Right lobe of liver (tissue), 6 donors: ENCODE results near the gene TSTD1. TPM values are rescaled to one million over a fixed set of nuclear protein-coding genes. Genes with fewer than 3 reads are reported as not detected.

ENCODE experiments used
- ATAC-seq, 4 donors: fragments of 200-7000 bp; cut with Tn5 transposase; one replicate each; pipeline ENCODE4 v1.9.1; 2020; ENCODE audit warnings: mild to moderate bottlenecking in 4 of 4, moderate library complexity in 4 of 4
- DNase-seq, 3 donors: peaks; one replicate each; pipeline ENCODE4 v3.0.0-alpha.2; 2020
- H3K27ac ChIP-seq, 3 donors: fragments of 200-600 bp; one replicate each; pipeline ENCODE4 v1.8.0; 2022
- H3K27me3 ChIP-seq, 2 donors: fragments of 200-600 bp; one replicate each; pipeline ENCODE4 v1.8.0; 2022
- H3K36me3 ChIP-seq, 4 donors: fragments of 200-600 bp; sonication (generic) in 1 of 4; one replicate each; pipeline versions ENCODE4 v1.5.1 to v1.8.0; 2017 to 2022; ENCODE audit warnings: control low read depth in 1 of 4
- H3K4me1 ChIP-seq, 4 donors: fragments of 200-600 bp; sonication (generic) in 1 of 4; one replicate each; pipeline versions ENCODE4 v1.5.1 to v1.8.0; 2017 to 2022; ENCODE audit warnings: control low read depth in 1 of 4
- H3K4me3 ChIP-seq, 3 donors: fragments of 200-600 bp; one replicate each; pipeline ENCODE4 v1.8.0; 2022
- H3K9me3 ChIP-seq, 4 donors: fragments of 200-600 bp; sonication (generic) in 1 of 4; one replicate each; pipeline versions ENCODE4 v1.5.1 to v1.8.0; 2017 to 2022; ENCODE audit warnings: control low read depth in 1 of 4
- POLR2A ChIP-seq: fragments of 450-650 bp; IDR thresholded peaks from one replicate; pipeline ENCODE4 v1.6.1; 2017; ENCODE audit warnings: antibody characterized with exemption, mild to moderate bottlenecking
- WGBS: methylation state at CpG from one replicate; pipeline ENCODE4 v1.1.6; 2018; ENCODE audit warnings: low coverage, low lambda C conversion rate; ENCODE audit not compliant: insufficient coverage; ENCODE audit errors: missing lambda C conversion rate; 5-methylcytosine and 5-hydroxymethylcytosine counted together
- intact Hi-C, 2 donors: fragments of 100-400 bp; cut with DNase I; formaldehyde crosslinking; loops; one replicate each; pipeline versions ENCODE4 v1.11.2 to v1.14.1; 2022
- total RNA-seq, 6 experiments: library from RNA; depleted of rRNA in 2 of 6; stranded (reverse); fragments of >200 nt in 2 of 6; fragmentation: NEBNext Ultra II Directional in 3 of 6; extraction: Animal tissue kit (Norgen Biotek cat#: 25700) in 3 of 6; gene quantifications; one replicate each; pipeline versions ENCODE4 v1.1.0 to v1.2.4, GENCODE V29; 2016 to 2023
- TF ChIP-seq, protein P1 (sequence below), 4 donors: fragments of 200-600 bp in 3 of 4; fragments of 450-650 bp in 1 of 4; IDR thresholded peaks; one replicate each; pipeline versions ENCODE4 v1.5.1 to v1.8.0; 2016 to 2022; ENCODE audit warnings: antibody characterized with exemption in 4 of 4, mild to moderate bottlenecking in 2 of 4
- donor health status: DM: no; HTN: yes; CAD: no.
- donor health status: DM: no; HTN: no; CAD: no.
- donor health status: DM: no; HTN: no; CAD: no.
- donor health status: DM: no; HTN: yes; CAD: no.
- donor health status: DM: no; HTN: yes; CAD: no.

TSTD1 gene
- total RNA-seq, 6 experiments from 2014 or later = 16.3 to 60.8 (median 28.3) TPM

DNA sequence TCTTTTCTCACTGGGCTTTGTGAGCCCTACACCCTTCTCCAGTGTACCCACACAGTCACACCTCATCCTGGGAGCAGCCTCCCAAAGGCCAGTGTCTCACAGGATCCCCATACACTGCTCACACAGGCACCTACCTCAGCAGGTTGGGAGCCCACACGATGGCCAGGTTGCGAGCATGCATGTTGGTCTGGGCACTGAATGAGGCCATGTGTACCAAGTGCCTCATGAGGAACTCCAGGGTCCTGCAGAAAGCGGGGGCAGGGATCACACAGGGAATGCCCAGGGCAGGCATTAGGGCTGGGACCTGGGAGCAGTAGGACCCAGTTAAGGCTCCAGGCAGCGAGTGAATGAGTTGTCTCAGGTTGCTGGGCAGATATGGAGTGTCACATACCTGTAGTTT lies 15.5 kb upstream of the TSTD1 start:
- Histone ChIP-seq H3K9me3 (no peaks in the 10 kb centered on the region), H3K4me1 (no peaks in the 10 kb centered on the region), H3K36me3 (no peaks in the 10 kb centered on the region), H3K27me3 (no peaks in the 10 kb centered on the region), H3K27ac (no peak overlapping the region), H3K4me3 (no peak overlapping the region)
- ATAC-seq = no peak
- TF ChIP-seq, protein P1, sequence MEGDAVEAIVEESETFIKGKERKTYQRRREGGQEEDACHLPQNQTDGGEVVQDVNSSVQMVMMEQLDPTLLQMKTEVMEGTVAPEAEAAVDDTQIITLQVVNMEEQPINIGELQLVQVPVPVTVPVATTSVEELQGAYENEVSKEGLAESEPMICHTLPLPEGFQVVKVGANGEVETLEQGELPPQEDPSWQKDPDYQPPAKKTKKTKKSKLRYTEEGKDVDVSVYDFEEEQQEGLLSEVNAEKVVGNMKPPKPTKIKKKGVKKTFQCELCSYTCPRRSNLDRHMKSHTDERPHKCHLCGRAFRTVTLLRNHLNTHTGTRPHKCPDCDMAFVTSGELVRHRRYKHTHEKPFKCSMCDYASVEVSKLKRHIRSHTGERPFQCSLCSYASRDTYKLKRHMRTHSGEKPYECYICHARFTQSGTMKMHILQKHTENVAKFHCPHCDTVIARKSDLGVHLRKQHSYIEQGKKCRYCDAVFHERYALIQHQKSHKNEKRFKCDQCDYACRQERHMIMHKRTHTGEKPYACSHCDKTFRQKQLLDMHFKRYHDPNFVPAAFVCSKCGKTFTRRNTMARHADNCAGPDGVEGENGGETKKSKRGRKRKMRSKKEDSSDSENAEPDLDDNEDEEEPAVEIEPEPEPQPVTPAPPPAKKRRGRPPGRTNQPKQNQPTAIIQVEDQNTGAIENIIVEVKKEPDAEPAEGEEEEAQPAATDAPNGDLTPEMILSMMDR (IDR thresholded peaks at IDR 0.05) = no peak
- TF ChIP-seq POLR2A = no peak
- intact Hi-C loops = no loop called here
- no peak for DNase-seq
- WGBS = 88% methylated on average over 2 of the region's 4 CpGs

DNA sequence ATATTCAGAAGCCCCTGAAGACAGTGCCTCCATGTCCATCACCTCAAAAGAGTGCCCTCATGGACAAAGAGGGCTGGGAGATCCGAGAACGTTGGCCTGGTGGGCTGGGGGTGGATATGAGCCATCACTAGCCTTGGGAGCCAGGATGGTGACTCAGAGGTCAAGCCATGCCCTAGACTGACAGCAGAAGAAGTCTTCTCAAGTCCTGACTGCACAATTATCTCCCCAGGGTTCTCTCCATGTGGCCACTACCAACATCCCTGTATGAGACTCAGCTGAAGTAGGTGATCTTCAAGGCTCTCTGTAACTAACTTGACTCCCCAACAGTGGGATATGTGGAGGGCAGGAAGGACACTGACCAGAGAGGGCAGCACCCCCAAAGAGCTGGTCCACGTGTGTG lies 14.1 kb upstream of the TSTD1 start:
- no peak overlapping the region for H3K4me3 ChIP-seq
- H3K4me1 ChIP-seq = no peaks in the 10 kb centered on the region
- no peak for TF ChIP-seq POLR2A
- TF ChIP-seq, protein P1 (IDR thresholded peaks at IDR 0.05) = no peak
- no peaks in the 10 kb centered on the region for H3K9me3 ChIP-seq
- DNase-seq (no peak), ATAC-seq (no peak)
- no peak overlapping the region for H3K27ac ChIP-seq
- no peaks in the 10 kb centered on the region for H3K36me3 ChIP-seq
- H3K27me3 ChIP-seq = no peaks in the 10 kb centered on the region
- no CpG with 5 or more reads among the region's 3 CpGs for WGBS
- intact Hi-C loops = no loop called here

GRCh38 chr1:161051219-161051618 lies 12.5 kb upstream of the TSTD1 start:
- TF ChIP-seq POLR2A = no peak
- TF ChIP-seq, protein P1 (IDR thresholded peaks at IDR 0.05) = no peak
- intact Hi-C loops = no loop called here

GRCh38 chr1:161048949-161049722 lies 10.4 kb upstream of the TSTD1 start:
- TF ChIP-seq, protein P1 (IDR thresholded peaks at IDR 0.05) = no peak
- no peak for TF ChIP-seq POLR2A
- WGBS = no CpG with 5 or more reads among the region's 5 CpGs
- H3K9me3 ChIP-seq = no peaks in the 10 kb centered on the region
- no peak for DNase-seq
- H3K4me1 ChIP-seq = peaks cover 0 to 5% (median 4%) of the 10 kb centered on the region in 4 donors
- no peaks in the 10 kb centered on the region for H3K27me3 ChIP-seq
- H3K4me3 ChIP-seq = no peak overlapping the region
- intact Hi-C loops = loop anchor here in 1 of 2 donors (10.0 kb wide), 1 partner anchor 54 kb away; no protein-coding TSS in a partner anchor
- no peak overlapping the region for H3K27ac ChIP-seq
- no peaks in the 10 kb centered on the region for H3K36me3 ChIP-seq
- no peak for ATAC-seq

More at GRCh38 chr1:161051219-161051618, 12.5 kb upstream of the TSTD1 start:
- no peak overlapping the region for H3K27ac ChIP-seq
- ATAC-seq = no peak
- H3K36me3 ChIP-seq = no peaks in the 10 kb centered on the region
- WGBS = no CpG with 5 or more reads among the region's 10 CpGs
- no peaks in the 10 kb centered on the region for H3K27me3 ChIP-seq
- no peak for DNase-seq
- no peak overlapping the region for H3K4me3 ChIP-seq
- H3K9me3 ChIP-seq = no peaks in the 10 kb centered on the region
- H3K4me1 ChIP-seq = peaks cover 0 to 3% (median 0%) of the 10 kb centered on the region in 4 donors
